Lower lobe of right lung (tissue), 2 donors: ENCODE measurements around the gene CTF1. TPM values are rescaled to one million over a fixed set of nuclear protein-coding genes. Genes with fewer than 3 reads are reported as not detected.

Experiments used
- ATAC-seq, 2 donors: fragments of 200-7000 bp; cut with Tn5 transposase; one replicate each; pipeline ENCODE4 v1.9.1; 2020 to 2022; ENCODE audit warnings: mild to moderate bottlenecking in 2 of 2, moderate library complexity in 2 of 2
- DNase-seq: peaks from one replicate; pipeline ENCODE4 v3.0.0-alpha.2; 2020
- H3K27ac ChIP-seq: fragments of 200-600 bp; one replicate; pipeline ENCODE4 v1.8.0; 2022
- H3K27me3 ChIP-seq: fragments of 200-600 bp; one replicate; pipeline ENCODE4 v1.8.0; 2022; ENCODE audit warnings: low read depth
- H3K36me3 ChIP-seq: fragments of 200-600 bp; one replicate; pipeline ENCODE4 v1.8.0; 2022; ENCODE audit warnings: mild to moderate bottlenecking
- H3K4me1 ChIP-seq: fragments of 200-600 bp; one replicate; pipeline ENCODE4 v1.8.0; 2022
- H3K4me3 ChIP-seq: fragments of 200-600 bp; one replicate; pipeline ENCODE4 v1.8.0; 2022; ENCODE audit warnings: mild to moderate bottlenecking
- H3K9me3 ChIP-seq: fragments of 200-600 bp; one replicate; pipeline ENCODE4 v1.8.0; 2022
- CTCF ChIP-seq: fragments of 200-600 bp; IDR thresholded peaks from one replicate; pipeline ENCODE4 v1.8.0; 2022; ENCODE audit warnings: antibody characterized with exemption, mild to moderate bottlenecking
- intact Hi-C: fragments of 100-400 bp; cut with DNase I; formaldehyde crosslinking; loops from one replicate; pipeline ENCODE4 v1.11.0; 2022
- total RNA-seq: library from RNA; stranded (reverse); fragmentation: NEBNext Ultra II Directional; extraction: Animal tissue kit (Norgen Biotek cat#: 25700); gene quantifications from one replicate; pipeline ENCODE4 v1.2.1, GENCODE V29; 2021
- donor health status: DM: no; HTN: yes; CAD: no; lungs with severe emphysema.

Gene CTF1
- total RNA-seq, 1 donor from 2014 or later = 10.3 TPM

- peak; percentile 96 to 97 for ATAC-seq
- intact Hi-C loops = no loop called here
- no peaks in the 10 kb centered on the region for H3K9me3 ChIP-seq
- H3K27me3 ChIP-seq = no peaks in the 10 kb centered on the region
- peak; percentile 87 for TF ChIP-seq CTCF
- H3K4me1 ChIP-seq = peaks cover 12% of the 10 kb centered on the region
- DNase-seq = peak; percentile 90
- no peak overlapping the region for H3K27ac ChIP-seq
- no peak overlapping the region for H3K4me3 ChIP-seq
- peaks cover 28% of the 10 kb centered on the region for H3K36me3 ChIP-seq
Measured at GRCh38 chr16:30941600-30942425, 45.4 kb downstream of the CTF1 start.

GRCh38 chr16:30942426-30942806, 46.0 kb downstream of the CTF1 start:
- intact Hi-C loops = no loop called here
- Histone ChIP-seq H3K27me3 (no peaks in the 10 kb centered on the region), H3K9me3 (no peaks in the 10 kb centered on the region), H3K36me3 (peaks cover 26% of the 10 kb centered on the region), H3K4me3 (no peak overlapping the region), H3K27ac (no peak overlapping the region), H3K4me1 (peaks cover 12% of the 10 kb centered on the region)
- ATAC-seq (no peak), DNase-seq (no peak)
- TF ChIP-seq CTCF = no peak

GRCh38 chr16:30944352-30944751, 47.9 kb downstream of the CTF1 start:
- no peak overlapping the region for H3K27ac ChIP-seq
- DNase-seq (no peak), ATAC-seq (no peak)
- H3K4me3 ChIP-seq = no peak overlapping the region
- H3K4me1 ChIP-seq = peaks cover 18% of the 10 kb centered on the region
- peaks cover 26% of the 10 kb centered on the region for H3K36me3 ChIP-seq
- no peaks in the 10 kb centered on the region for H3K9me3 ChIP-seq
- TF ChIP-seq CTCF = no peak
- no peaks in the 10 kb centered on the region for H3K27me3 ChIP-seq
- intact Hi-C loops = no loop called here

- no peak for ATAC-seq
- no peak for DNase-seq
- peaks cover 26% of the 10 kb centered on the region for H3K36me3 ChIP-seq
- no peak overlapping the region for H3K27ac ChIP-seq
- intact Hi-C loops = no loop called here
- no peaks in the 10 kb centered on the region for H3K27me3 ChIP-seq
- H3K4me3 ChIP-seq = no peak overlapping the region
- H3K9me3 ChIP-seq = no peaks in the 10 kb centered on the region
- TF ChIP-seq CTCF = no peak
- H3K4me1 ChIP-seq = peaks cover 36% of the 10 kb centered on the region
Measured at GRCh38 chr16:30946671-30947540, 50.5 kb downstream of the CTF1 start.

GRCh38 chr16:30947541-30947858, 51.1 kb downstream of the CTF1 start:
- ATAC-seq = no peak
- intact Hi-C loops = no loop called here
- TF ChIP-seq CTCF = no peak
- DNase-seq = no peak
- peaks cover 21% of the 10 kb centered on the region for H3K36me3 ChIP-seq
- peak overlapping the region; percentile 94 for H3K27ac ChIP-seq
- H3K4me3 ChIP-seq = no peak overlapping the region
- H3K27me3 ChIP-seq = no peaks in the 10 kb centered on the region
- no peaks in the 10 kb centered on the region for H3K9me3 ChIP-seq
- peaks cover 32% of the 10 kb centered on the region for H3K4me1 ChIP-seq
